HEK293 (cell line): Measurements from ENCODE around the gene STEAP4.

Experiments used
- CTCF ChIA-PET: fragments of 350-600 bp; formaldehyde crosslinking; extraction: SDS; loops from one replicate; lab custom pipeline; 2021; ENCODE audit warnings: antibody characterized with exemption; lab: Yijun Ruan, JAX
- POLR2A ChIA-PET: fragments of 300-600 bp; formaldehyde crosslinking; extraction: SDS; loops from one replicate; lab custom pipeline; 2020; ENCODE audit warnings: antibody characterized with exemption, inconsistent platforms; lab: Yijun Ruan, JAX
- H3K27ac ChIP-seq: fragments of 200-500 bp; sonication (Bioruptor generic); 2 replicates; pipeline ENCODE4 v1.5.1; 2014; ENCODE audit warnings: low read depth, low read length, control low read depth, inconsistent platforms; ENCODE audit errors: extremely low read depth
- H3K36me3 ChIP-seq, 2 experiments: fragments of 200-500 bp in 1 of 2; sonication (Bioruptor generic) in 1 of 2; 1 replicate in 1 of 2; 2 replicates in 1 of 2; pipeline ENCODE4 v1.5.1; 2014 to 2017; ENCODE audit warnings: inconsistent platforms in 2 of 2, low read length in 2 of 2; ENCODE audit not compliant: control insufficient read depth in 2 of 2, insufficient read depth in 1 of 2
- H3K4me1 ChIP-seq: fragments of 200-500 bp; sonication (Bioruptor generic); 2 replicates; pipeline ENCODE4 v1.5.1; 2014; ENCODE audit warnings: mild to moderate bottlenecking, low read length, inconsistent platforms; ENCODE audit not compliant: control insufficient read depth, insufficient read depth
- H3K4me3 ChIP-seq: 2 replicates; pipeline ENCODE4 v1.5.1; 2011; ENCODE audit warnings: low read depth, mild to moderate bottlenecking, control low read depth, low read length, moderate library complexity
- H3K9me3 ChIP-seq: fragments of 200-500 bp; sonication (Bioruptor generic); 2 replicates; pipeline ENCODE4 v1.5.1; 2014; ENCODE audit warnings: low read depth, low read length, inconsistent platforms; ENCODE audit not compliant: control insufficient read depth, insufficient read depth
- ATF2 ChIP-seq: fragments of 450-650 bp; formaldehyde crosslinking; IDR thresholded peaks from 2 replicates; pipeline ENCODE4 v1.5.1; 2016; ENCODE audit warnings: missing biosample characterization, missing genetic modification characterization, low read depth
- HOXA7 ChIP-seq: sonication (generic); formaldehyde crosslinking; IDR thresholded peaks from 2 replicates; pipeline ENCODE4 v1.8.1; 2022; ENCODE audit warnings: missing genetic modification reagents, borderline replicate concordance
- IKZF3 ChIP-seq: fragments of 450-650 bp; IDR thresholded peaks from 2 replicates; pipeline ENCODE4 v1.5.0; 2018; ENCODE audit warnings: missing biosample characterization, mild to moderate bottlenecking, missing genetic modification characterization, moderate library complexity
- KLF10 ChIP-seq: fragments of 450-650 bp; IDR thresholded peaks from 2 replicates; pipeline ENCODE4 v1.5.1; 2018; ENCODE audit warnings: missing biosample characterization, mild to moderate bottlenecking, missing genetic modification characterization
- PATZ1 ChIP-seq: fragments of 450-650 bp; formaldehyde crosslinking; IDR thresholded peaks from 2 replicates; pipeline ENCODE4 v1.5.1; 2016; ENCODE audit warnings: missing biosample characterization, missing genetic modification characterization
- PRDM10 ChIP-seq: fragments of 450-650 bp; formaldehyde crosslinking; IDR thresholded peaks from 2 replicates; pipeline ENCODE4 v1.5.1; 2016; ENCODE audit warnings: missing biosample characterization, missing genetic modification characterization
- PRDM6 ChIP-seq: fragments of 450-650 bp; formaldehyde crosslinking; IDR thresholded peaks from 2 replicates; pipeline ENCODE4 v1.5.1; 2017; ENCODE audit warnings: missing biosample characterization, missing genetic modification characterization
- SP3 ChIP-seq: fragments of 450-650 bp; formaldehyde crosslinking; IDR thresholded peaks from 2 replicates; pipeline ENCODE4 v1.5.1; 2016; ENCODE audit warnings: missing biosample characterization, missing genetic modification characterization
- TCF7L2 ChIP-seq: IDR thresholded peaks from 2 replicates; pipeline ENCODE4 v1.6.1; 2011; ENCODE audit warnings: low read depth, mild to moderate bottlenecking, inconsistent platforms, low read length, moderate library complexity, borderline replicate concordance
- YY2 ChIP-seq: fragments of 450-650 bp; formaldehyde crosslinking; IDR thresholded peaks from 2 replicates; pipeline ENCODE4 v1.5.1; 2016; ENCODE audit warnings: missing biosample characterization, missing genetic modification characterization
- ZIC2 ChIP-seq: fragments of 450-650 bp; formaldehyde crosslinking; IDR thresholded peaks from 2 replicates; pipeline ENCODE4 v1.5.1; 2016; ENCODE audit warnings: missing biosample characterization, missing genetic modification characterization
- ZNF214 ChIP-seq: fragments of 450-650 bp; formaldehyde crosslinking; IDR thresholded peaks from 2 replicates; pipeline ENCODE4 v1.5.1; 2017; ENCODE audit warnings: missing biosample characterization, mild to moderate bottlenecking, missing genetic modification characterization, borderline replicate concordance
- ZNF221 ChIP-seq: fragments of 450-650 bp; formaldehyde crosslinking; IDR thresholded peaks from 2 replicates; pipeline ENCODE4 v1.5.1; 2017; ENCODE audit warnings: missing biosample characterization, missing genetic modification characterization, borderline replicate concordance
- ZNF394 ChIP-seq: fragments of 450-650 bp; formaldehyde crosslinking; IDR thresholded peaks from 2 replicates; pipeline ENCODE4 v1.5.1; 2016; ENCODE audit warnings: missing biosample characterization, missing genetic modification characterization, mild to moderate bottlenecking, moderate library complexity, borderline replicate concordance
- ZNF416 ChIP-seq: fragments of 450-650 bp; formaldehyde crosslinking; IDR thresholded peaks from 2 replicates; pipeline ENCODE4 v1.5.1; 2016; ENCODE audit warnings: missing biosample characterization, missing genetic modification characterization
- ZNF513 ChIP-seq: fragments of 450-650 bp; IDR thresholded peaks from 2 replicates; pipeline ENCODE4 v1.5.1; 2018; ENCODE audit warnings: missing biosample characterization, missing genetic modification characterization
- ZNF518A ChIP-seq: fragments of 450-650 bp; formaldehyde crosslinking; conservative IDR thresholded peaks from 2 replicates; pipeline ENCODE4 v1.5.1; 2016; ENCODE audit warnings: low read depth, missing biosample characterization, missing genetic modification characterization
- ZNF530 ChIP-seq: fragments of 450-650 bp; formaldehyde crosslinking; IDR thresholded peaks from 2 replicates; pipeline ENCODE4 v1.5.1; 2016; ENCODE audit warnings: low read depth, missing biosample characterization, missing genetic modification characterization
- ZSCAN23 ChIP-seq: fragments of 450-650 bp; formaldehyde crosslinking; IDR thresholded peaks from 2 replicates; pipeline ENCODE4 v1.5.1; 2016; ENCODE audit warnings: missing biosample characterization, missing genetic modification characterization

The STEAP4 gene

GRCh38 chr7:88310956-88311674 is 4.4 kb upstream of the STEAP4 start:
- TF ChIP-seq SP3: no peak
- no peak for TF ChIP-seq YY2 (tag by site-specific recombination)
- TF ChIP-seq ZIC2 (tag by site-specific recombination): no peak
- no peak for TF ChIP-seq ZNF394 (tag by site-specific recombination)
- TF ChIP-seq ZNF513: no peak
- TF ChIP-seq PRDM6: no peak
- no peak for TF ChIP-seq ZNF214 (tag by site-specific recombination)
- no peak for TF ChIP-seq PRDM10
- no peak for TF ChIP-seq ZNF518A (tag by site-specific recombination)
- no peak for TF ChIP-seq ZSCAN23 (tag by site-specific recombination)
- TF ChIP-seq HOXA7 (CRISPR knock-in tag): no peak
- no peak for TF ChIP-seq ATF2 (tag by site-specific recombination)
- TF ChIP-seq PATZ1 (tag by site-specific recombination): no peak
- no peak for TF ChIP-seq ZNF530 (tag by site-specific recombination)
- TF ChIP-seq ZNF221: no peak
- no peak for TF ChIP-seq IKZF3
- no peak for TF ChIP-seq KLF10 (tag by site-specific recombination)
- TF ChIP-seq ZNF416 (tag by site-specific recombination): no peak
- no peak for TF ChIP-seq TCF7L2
- Histone ChIP-seq H3K27ac (no peak overlapping the region), H3K4me3 (no peak overlapping the region), H3K36me3 (no peaks in the 10 kb centered on the region), H3K9me3 (no peaks in the 10 kb centered on the region), H3K4me1 (no peaks in the 10 kb centered on the region)
- ChIA-PET CTCF (no interaction called here), POLR2A (no interaction called here)
